Fibroblast of villous mesenchyme (primary cell): ENCODE data around the gene MINDY1. TPM values are rescaled to one million over a fixed set of nuclear protein-coding genes. Genes with fewer than 3 reads are reported as not detected.

Source experiments
- DNase-seq: peaks from one replicate; pipeline ENCODE4 v3.0.0-alpha.2; 2010; ENCODE audit warnings: low read depth
- H3K4me3 ChIP-seq: 2 replicates; pipeline ENCODE4 v1.5.1; 2011; ENCODE audit warnings: low read depth, mild to moderate bottlenecking, low read length
- total RNA-seq: library from RNA; depleted of rRNA; stranded (reverse); fragments of >200 nt; gene quantifications from 2 replicates; pipeline ENCODE4 v1.2.3, GENCODE V29; 2012
- TF ChIP-seq, protein P1 (sequence below): IDR thresholded peaks from 2 replicates; pipeline ENCODE4 v1.5.1; 2012; ENCODE audit warnings: low read depth, mild to moderate bottlenecking, low read length; ENCODE audit not compliant: insufficient read depth

Gene MINDY1
- total RNA-seq, 1 donor = 10.8 TPM

DNA sequence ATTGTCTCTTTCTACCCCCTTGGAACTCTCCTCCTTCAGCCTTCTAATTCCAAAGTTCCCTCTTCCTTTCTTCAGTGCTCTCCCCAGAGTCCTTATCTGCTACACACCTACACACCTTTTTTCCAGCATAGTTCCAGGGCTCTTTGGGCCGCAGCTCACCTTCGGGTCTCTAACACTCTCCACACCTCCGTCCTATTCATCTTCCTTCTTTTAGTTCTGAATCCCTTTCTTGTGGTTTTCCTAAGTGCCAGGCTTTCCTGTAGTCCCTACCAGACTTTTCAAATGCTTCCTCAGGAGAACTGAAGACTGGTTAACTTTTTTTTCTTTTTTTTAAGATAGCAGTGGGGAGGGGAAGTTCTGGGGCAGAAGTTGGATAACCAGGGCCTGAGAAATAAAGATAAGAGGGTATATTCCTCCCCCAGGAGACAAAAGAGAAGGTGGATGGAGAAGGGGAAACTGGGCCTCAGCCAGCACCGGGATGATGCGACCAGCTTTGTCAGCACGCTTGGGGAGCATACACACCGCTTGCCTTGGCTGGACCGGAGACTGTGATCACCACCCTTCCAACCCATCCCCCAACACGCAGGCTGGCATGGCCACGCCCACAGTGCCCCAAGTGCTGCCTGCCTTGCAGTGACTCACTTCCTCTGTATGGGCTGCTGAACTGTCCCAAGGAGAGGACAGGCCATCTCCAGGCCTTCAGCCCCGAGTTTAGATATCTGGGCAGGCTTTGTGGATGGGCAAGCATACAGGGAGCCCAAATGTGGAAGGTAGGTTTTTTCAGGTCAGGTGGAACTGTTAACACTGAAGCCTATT is 29.6 kb downstream of the MINDY1 start:
- no peak overlapping the region for H3K4me3 ChIP-seq
- DNase-seq = peak; percentile 30
- TF ChIP-seq, protein P1, sequence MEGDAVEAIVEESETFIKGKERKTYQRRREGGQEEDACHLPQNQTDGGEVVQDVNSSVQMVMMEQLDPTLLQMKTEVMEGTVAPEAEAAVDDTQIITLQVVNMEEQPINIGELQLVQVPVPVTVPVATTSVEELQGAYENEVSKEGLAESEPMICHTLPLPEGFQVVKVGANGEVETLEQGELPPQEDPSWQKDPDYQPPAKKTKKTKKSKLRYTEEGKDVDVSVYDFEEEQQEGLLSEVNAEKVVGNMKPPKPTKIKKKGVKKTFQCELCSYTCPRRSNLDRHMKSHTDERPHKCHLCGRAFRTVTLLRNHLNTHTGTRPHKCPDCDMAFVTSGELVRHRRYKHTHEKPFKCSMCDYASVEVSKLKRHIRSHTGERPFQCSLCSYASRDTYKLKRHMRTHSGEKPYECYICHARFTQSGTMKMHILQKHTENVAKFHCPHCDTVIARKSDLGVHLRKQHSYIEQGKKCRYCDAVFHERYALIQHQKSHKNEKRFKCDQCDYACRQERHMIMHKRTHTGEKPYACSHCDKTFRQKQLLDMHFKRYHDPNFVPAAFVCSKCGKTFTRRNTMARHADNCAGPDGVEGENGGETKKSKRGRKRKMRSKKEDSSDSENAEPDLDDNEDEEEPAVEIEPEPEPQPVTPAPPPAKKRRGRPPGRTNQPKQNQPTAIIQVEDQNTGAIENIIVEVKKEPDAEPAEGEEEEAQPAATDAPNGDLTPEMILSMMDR = no peak

DNA sequence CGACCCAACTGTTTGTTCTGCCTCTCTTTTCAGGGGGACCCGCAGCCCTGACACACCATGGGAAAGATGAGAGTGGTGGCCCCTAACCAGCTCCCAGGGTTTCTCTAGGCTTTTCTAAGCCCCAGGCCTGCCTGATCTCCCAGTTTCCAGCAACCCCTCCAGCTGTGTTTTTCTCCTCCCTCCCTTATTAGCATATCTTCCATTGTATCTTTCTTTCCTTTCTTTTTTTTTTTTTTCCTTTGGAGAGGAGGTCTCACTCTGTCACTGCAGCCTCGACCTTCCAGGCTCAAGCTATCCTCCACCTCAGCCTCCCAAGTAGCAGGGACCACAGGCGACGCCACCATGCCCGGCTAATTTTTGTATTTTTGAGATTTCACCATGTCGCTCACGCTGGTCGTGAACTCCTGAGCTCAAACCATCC is 30.3 kb downstream of the MINDY1 start:
- DNase-seq = no peak

DNA sequence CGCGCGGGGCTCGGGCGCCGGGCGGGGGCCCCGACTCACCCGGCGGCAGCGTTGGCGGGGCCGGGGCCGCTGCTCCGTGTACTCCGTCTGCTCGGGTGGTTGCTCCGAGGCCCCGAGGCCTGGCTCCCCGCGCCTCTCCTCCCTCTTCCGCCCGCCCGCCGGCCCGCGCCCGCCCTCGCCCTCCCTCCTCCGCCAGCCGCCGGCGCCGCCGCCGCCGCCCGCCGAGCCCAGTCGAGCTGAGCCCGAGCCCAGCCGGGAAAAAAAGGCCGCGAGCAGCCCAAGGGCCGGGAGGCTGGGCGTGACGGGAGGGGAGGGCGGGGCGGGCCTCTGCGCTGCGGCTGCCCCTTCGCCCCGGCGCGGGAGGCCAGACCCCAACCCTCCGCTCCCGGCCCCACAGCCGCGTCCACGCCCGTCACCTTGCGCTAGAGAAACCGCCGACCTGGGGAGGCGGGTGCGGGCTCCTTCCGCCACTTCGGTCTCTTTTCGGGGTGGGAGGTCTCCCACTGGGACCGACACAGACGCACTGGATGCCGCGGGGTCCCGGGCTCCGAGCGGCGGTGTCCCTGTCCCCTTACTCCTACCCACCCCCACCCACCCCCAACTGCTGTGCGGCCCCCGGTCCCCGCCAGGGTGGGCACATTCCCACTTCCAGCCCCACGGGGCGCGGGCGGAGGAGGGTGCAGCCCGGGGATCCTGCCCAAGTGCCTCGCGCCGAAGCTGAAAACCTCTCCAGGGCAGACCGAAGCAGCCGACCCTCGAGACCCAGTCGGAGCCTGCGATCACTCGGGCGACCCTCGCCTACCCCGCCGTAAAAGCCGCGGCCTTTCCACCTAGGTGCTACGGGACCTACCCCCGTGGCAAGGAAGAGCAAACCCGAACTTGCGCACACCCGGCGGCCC is 31.9 kb downstream of the MINDY1 start, which contains the start of gene CERS2:
CERS2 (minus strand) TSS at position 256 of the 899 bp plus-strand sequence. CDS start 5,745 bp downstream, outside the sequence.
- peak; percentile 83 for DNase-seq
- TF ChIP-seq, protein P1 = no peak
- H3K4me3 ChIP-seq = peak within 1 kb of the TSS; percentile 86

More for the DNA sequence above, 30.3 kb downstream of the MINDY1 start:
- H3K4me3 ChIP-seq = no peak overlapping the region
- TF ChIP-seq, protein P1 = no peak

DNA sequence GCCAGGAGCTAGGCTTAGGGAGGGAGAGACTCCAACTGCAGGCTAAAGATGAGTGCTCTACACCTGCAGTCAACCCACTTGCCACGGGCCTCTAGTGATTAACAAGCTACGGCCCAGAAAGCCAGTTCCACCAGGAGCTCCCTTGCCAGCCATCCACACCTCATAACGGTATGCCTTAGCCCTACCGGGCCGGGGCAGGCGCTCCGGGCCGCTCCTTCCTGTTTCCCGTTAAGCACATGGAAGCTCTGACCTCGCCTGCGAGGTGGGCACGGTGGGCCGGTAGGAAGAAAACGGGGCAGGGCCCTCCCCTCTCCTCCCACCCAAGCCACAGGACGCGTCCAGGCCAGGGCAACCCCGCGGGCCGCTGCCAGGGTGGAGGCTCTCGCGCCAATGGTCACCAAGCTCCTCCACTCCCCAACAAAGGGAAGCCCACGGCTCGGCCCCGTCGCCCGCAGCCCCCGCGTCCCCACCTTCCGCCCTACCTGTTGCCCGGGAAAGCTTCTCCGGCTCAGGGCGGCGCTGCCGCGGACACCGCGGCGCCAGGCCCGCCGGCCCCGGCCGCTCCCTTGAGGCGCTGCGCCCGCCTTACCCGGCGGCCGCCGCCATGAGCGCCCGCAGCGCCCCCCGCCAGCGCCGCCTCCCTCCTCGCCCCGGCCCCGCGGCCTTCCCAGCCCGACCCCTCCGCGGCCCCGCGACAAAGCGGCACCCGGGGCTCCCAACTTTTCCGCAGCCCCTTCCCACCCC is 32.7 kb downstream of the MINDY1 start:
- TF ChIP-seq, protein P1 = no peak
- peak overlapping the region; percentile 86 for H3K4me3 ChIP-seq
- DNase-seq = peak; percentile 23

DNA sequence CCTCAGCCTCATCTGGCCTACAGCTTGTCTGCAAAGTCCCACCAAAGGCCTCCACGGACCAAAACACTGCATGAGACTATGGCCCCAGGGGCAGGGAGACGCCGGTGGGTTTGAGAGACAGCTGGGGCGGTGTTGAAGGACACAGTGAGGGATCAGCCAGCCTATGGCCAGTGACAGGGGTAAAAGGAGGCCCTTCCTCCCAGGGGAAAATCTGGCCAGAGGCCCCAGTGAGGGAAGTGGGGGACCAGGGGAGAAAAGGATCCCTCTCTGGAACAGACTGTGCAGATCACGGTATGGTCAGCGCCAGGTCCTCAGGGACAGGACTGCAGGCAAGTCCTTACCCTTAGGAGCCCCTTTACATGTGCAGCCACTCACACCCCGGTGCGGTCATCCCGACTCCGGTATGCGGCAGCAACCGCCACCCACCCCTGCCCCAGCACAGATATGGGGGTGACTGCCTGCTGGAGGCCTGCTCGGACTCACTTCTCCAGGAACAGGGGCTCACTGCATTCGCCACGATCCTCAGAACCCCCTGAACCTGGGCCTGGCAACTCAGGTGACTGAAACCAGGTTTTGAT is 33.4 kb downstream of the MINDY1 start:
- DNase-seq = peak; percentile 19

More for the DNA sequence above, 33.4 kb downstream of the MINDY1 start:
- peak overlapping the region; percentile 86 for H3K4me3 ChIP-seq
- TF ChIP-seq, protein P1 = no peak
